Measurements from ENCODE around the gene GATA2. TPM values are rescaled to one million over a fixed set of nuclear protein-coding genes. Genes with fewer than 3 reads are reported as not detected.
A peak's percentile ranks its signal among the peaks of the same experiment; 100 is the strongest.

The GATA2 gene
- polyA plus RNA-seq, 3 donors, result 0.07 to 0.36 TPM; not detected in 1

DNA sequence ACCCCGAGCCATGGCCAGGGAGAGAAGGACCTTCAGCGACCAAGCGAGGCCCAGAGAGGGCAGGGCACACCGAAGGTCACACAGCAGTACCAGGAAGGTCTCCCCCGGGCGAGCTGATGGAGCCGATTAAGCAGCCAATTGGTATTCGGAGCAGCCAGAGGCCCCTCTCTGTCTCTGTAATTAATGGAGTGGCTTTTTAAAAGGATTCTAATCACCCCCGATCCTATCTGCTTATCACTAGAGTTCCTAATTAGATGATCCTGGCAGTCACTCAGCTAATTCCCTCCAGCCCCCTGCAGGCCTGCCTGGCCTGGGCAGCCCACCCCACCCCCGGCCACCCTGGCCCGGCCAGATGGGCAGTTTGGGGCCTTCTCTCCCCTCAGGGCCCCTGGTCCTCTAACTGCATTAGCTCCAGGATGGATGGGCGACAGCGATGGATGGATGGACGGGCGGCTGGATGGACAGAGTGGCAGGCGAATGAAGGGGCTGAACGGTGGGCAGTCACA is 24.7 kb downstream of the GATA2 start:
- 99% methylated on average over 12 of the region's 17 CpGs for WGBS (ENCODE audit: insufficient coverage)
- no peaks in the 10 kb centered on the region for H3K79me2 ChIP-seq (ENCODE audit: insufficient read depth, low read length)
- H3K9me3 ChIP-seq (replicated peaks in 1 of 2; ENCODE audit: control insufficient read depth in 1 of 2, insufficient read depth in 1 of 2, low read length in 2 of 2), result no peaks in the 10 kb centered on the region
- H3K9ac ChIP-seq (ENCODE audit: insufficient read depth, low read length, poor library complexity, severe bottlenecking), result no peak overlapping the region
- Mint-ChIP-seq H3K27me3 (ENCODE audit: low read depth in 3 of 3) (peaks cover 10 to 24% (median 16%) of the 10 kb centered on the region in 3 donors), H3K4me3 (no peak overlapping the region), H3K36me3 (no peaks in the 10 kb centered on the region), H3K27ac (no peak overlapping the region), H3K9me3 (peaks cover 0 to 2% (median 0%) of the 10 kb centered on the region in 7 donors), H3K4me1 (no peaks in the 10 kb centered on the region)
- no peaks in the 10 kb centered on the region for H4K20me1 ChIP-seq (ENCODE audit: insufficient read depth, low read length)
- no peaks in the 10 kb centered on the region for H3K4me1 ChIP-seq (ENCODE audit: control insufficient read depth in 1 of 2, insufficient read depth in 2 of 2, low read length in 2 of 2)
- no peak overlapping the region for H3K27ac ChIP-seq (ENCODE audit: low read depth in 1 of 2, low read length in 2 of 2)
- intact Hi-C loops (cut with micrococcal nuclease), result no loop called here
- H3K27me3 ChIP-seq (ENCODE audit: control insufficient read depth in 2 of 2, insufficient read depth in 2 of 2, low read length in 2 of 2), result no peaks in the 10 kb centered on the region
- TF ChIP-seq, protein P1, sequence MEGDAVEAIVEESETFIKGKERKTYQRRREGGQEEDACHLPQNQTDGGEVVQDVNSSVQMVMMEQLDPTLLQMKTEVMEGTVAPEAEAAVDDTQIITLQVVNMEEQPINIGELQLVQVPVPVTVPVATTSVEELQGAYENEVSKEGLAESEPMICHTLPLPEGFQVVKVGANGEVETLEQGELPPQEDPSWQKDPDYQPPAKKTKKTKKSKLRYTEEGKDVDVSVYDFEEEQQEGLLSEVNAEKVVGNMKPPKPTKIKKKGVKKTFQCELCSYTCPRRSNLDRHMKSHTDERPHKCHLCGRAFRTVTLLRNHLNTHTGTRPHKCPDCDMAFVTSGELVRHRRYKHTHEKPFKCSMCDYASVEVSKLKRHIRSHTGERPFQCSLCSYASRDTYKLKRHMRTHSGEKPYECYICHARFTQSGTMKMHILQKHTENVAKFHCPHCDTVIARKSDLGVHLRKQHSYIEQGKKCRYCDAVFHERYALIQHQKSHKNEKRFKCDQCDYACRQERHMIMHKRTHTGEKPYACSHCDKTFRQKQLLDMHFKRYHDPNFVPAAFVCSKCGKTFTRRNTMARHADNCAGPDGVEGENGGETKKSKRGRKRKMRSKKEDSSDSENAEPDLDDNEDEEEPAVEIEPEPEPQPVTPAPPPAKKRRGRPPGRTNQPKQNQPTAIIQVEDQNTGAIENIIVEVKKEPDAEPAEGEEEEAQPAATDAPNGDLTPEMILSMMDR (IDR thresholded peaks at IDR 0.05), result no peak
- H3K36me3 ChIP-seq (replicated peaks in 1 of 2; ENCODE audit: control insufficient read depth in 1 of 2, insufficient read depth in 2 of 2, low read length in 2 of 2), result no peaks in the 10 kb centered on the region
- no peak overlapping the region for H2AFZ ChIP-seq (ENCODE audit: insufficient read depth, low read depth, low read length, poor library complexity, severe bottlenecking)
- H3K4me2 ChIP-seq (replicated peaks; ENCODE audit: extremely low read depth, low read length, poor library complexity, severe bottlenecking), result no peak overlapping the region
- DNase-seq, result no peak
- H3K4me3 ChIP-seq (replicated peaks in 1 of 3; ENCODE audit: low read depth in 2 of 3, low read length in 3 of 3), result no peak overlapping the region

GRCh38 chr3:128466840-128467541 is 26.0 kb downstream of the GATA2 start, which contains the start of gene DNAJB8:
DNAJB8 (minus strand) TSS chr3:128466890; CDS start chr3:128463245, 3,645 bp downstream.
- TF ChIP-seq, protein P1 (IDR thresholded peaks at IDR 0.05), result no peak
- no peaks in the 10 kb centered on the region for H3K79me2 ChIP-seq (ENCODE audit: insufficient read depth, low read length)
- 85% methylated on average over 14 of the region's 14 CpGs for WGBS (ENCODE audit: insufficient coverage)
- DNase-seq, result no peak
- no peak within 1 kb of the TSS for H3K9ac ChIP-seq (ENCODE audit: insufficient read depth, low read length, poor library complexity, severe bottlenecking)
- no peaks in the 10 kb centered on the region for H3K36me3 Mint-ChIP-seq
- H3K4me2 ChIP-seq (replicated peaks; ENCODE audit: extremely low read depth, low read length, poor library complexity, severe bottlenecking), result no peak within 1 kb of the TSS
- H3K4me3 ChIP-seq (replicated peaks in 1 of 3; ENCODE audit: low read depth in 2 of 3, low read length in 3 of 3), result no peak within 1 kb of the TSS
- no peaks in the 10 kb centered on the region for H3K4me1 Mint-ChIP-seq
- no peaks in the 10 kb centered on the region for H3K27me3 ChIP-seq (ENCODE audit: control insufficient read depth in 2 of 2, insufficient read depth in 2 of 2, low read length in 2 of 2)
- peak within 1 kb of the TSS in 1 of 7 donors; percentile 6 for H3K27ac Mint-ChIP-seq
- H3K4me3 Mint-ChIP-seq, result peak within 1 kb of the TSS in 1 of 2 donors; percentile 27
- H4K20me1 ChIP-seq (ENCODE audit: insufficient read depth, low read length), result no peaks in the 10 kb centered on the region
- intact Hi-C loops (cut with micrococcal nuclease), result no loop called here
- H3K4me1 ChIP-seq (ENCODE audit: control insufficient read depth in 1 of 2, insufficient read depth in 2 of 2, low read length in 2 of 2), result no peaks in the 10 kb centered on the region
- peaks cover 10 to 20% (median 16%) of the 10 kb centered on the region in 3 donors for H3K27me3 Mint-ChIP-seq (ENCODE audit: low read depth in 3 of 3)
- no peak within 1 kb of the TSS for H2AFZ ChIP-seq (ENCODE audit: insufficient read depth, low read depth, low read length, poor library complexity, severe bottlenecking)
- no peak within 1 kb of the TSS for H3K27ac ChIP-seq (ENCODE audit: low read depth in 1 of 2, low read length in 2 of 2)
- H3K9me3 Mint-ChIP-seq, result peaks cover 0 to 2% (median 0%) of the 10 kb centered on the region in 7 donors
- no peaks in the 10 kb centered on the region for H3K9me3 ChIP-seq (replicated peaks in 1 of 2; ENCODE audit: control insufficient read depth in 1 of 2, insufficient read depth in 1 of 2, low read length in 2 of 2)
- no peaks in the 10 kb centered on the region for H3K36me3 ChIP-seq (replicated peaks in 1 of 2; ENCODE audit: control insufficient read depth in 1 of 2, insufficient read depth in 2 of 2, low read length in 2 of 2)

Measured in CD14-positive monocyte (primary cell).